H9 (cell line): Measurements from ENCODE around the gene ENG. TPM values are rescaled to one million over a fixed set of nuclear protein-coding genes. Genes with fewer than 3 reads are reported as not detected.

Experiments used
- DNase-seq: peaks from one replicate; pipeline ENCODE4 v3.0.0-alpha.2; 2017
- H2AFZ ChIP-seq: one replicate; pipeline ENCODE4 v1.6.1; 2013; ENCODE audit warnings: mild to moderate bottlenecking, low read length, control low read depth, moderate library complexity
- H2AK5ac ChIP-seq: 2 replicates; pipeline ENCODE4 v1.6.1; 2013; ENCODE audit warnings: low read length, control low read depth, mixed read lengths; ENCODE audit not compliant: insufficient read length
- H2BK120ac ChIP-seq: one replicate; pipeline ENCODE4 v1.6.1; 2013; ENCODE audit warnings: low read depth, mild to moderate bottlenecking, low read length, control low read depth, inconsistent platforms; ENCODE audit not compliant: poor library complexity, severe bottlenecking
- H2BK12ac ChIP-seq: 2 replicates; pipeline ENCODE4 v1.6.1; 2013; ENCODE audit warnings: low read length, control low read depth, mixed read lengths, low read depth; ENCODE audit not compliant: insufficient read length
- H2BK15ac ChIP-seq: 2 replicates; pipeline ENCODE4 v1.6.1; 2013; ENCODE audit warnings: low read depth, low read length, control low read depth
- H2BK20ac ChIP-seq: one replicate; pipeline ENCODE4 v1.6.1; 2013; ENCODE audit warnings: low read depth, mild to moderate bottlenecking, low read length, control low read depth, inconsistent platforms; ENCODE audit not compliant: poor library complexity, severe bottlenecking
- H2BK5ac ChIP-seq: 2 replicates; pipeline ENCODE4 v1.6.1; 2013; ENCODE audit warnings: low read length, control low read depth, mixed read lengths; ENCODE audit not compliant: insufficient read length
- H3K14ac ChIP-seq: 2 replicates; pipeline ENCODE4 v1.6.1; 2013; ENCODE audit warnings: low read length, control low read depth; ENCODE audit not compliant: insufficient read depth
- H3K18ac ChIP-seq: 2 replicates; pipeline ENCODE4 v1.6.1; 2013; ENCODE audit warnings: low read depth, mild to moderate bottlenecking, mixed read lengths, low read length, control low read depth; ENCODE audit not compliant: insufficient read length
- H3K23ac ChIP-seq: 2 replicates; pipeline ENCODE4 v1.6.1; 2013; ENCODE audit warnings: low read length, control low read depth, mixed read lengths, low read depth; ENCODE audit not compliant: insufficient read length
- H3K23me2 ChIP-seq: 2 replicates; pipeline ENCODE4 v1.6.1; 2013; ENCODE audit warnings: low read depth, mild to moderate bottlenecking, mixed read lengths, low read length, control low read depth; ENCODE audit not compliant: insufficient read length, poor library complexity, severe bottlenecking
- H3K27ac ChIP-seq: 2 replicates; pipeline ENCODE4 v1.5.1; 2013; ENCODE audit warnings: low read length, control low read depth, mixed read lengths, low read depth; ENCODE audit not compliant: insufficient read length
- H3K27me3 ChIP-seq: 2 replicates; pipeline ENCODE4 v1.6.1; 2013; ENCODE audit warnings: low read length, control low read depth, inconsistent platforms; ENCODE audit not compliant: insufficient read depth
- H3K4ac ChIP-seq: 2 replicates; pipeline ENCODE4 v1.6.1; 2013; ENCODE audit warnings: low read depth, mild to moderate bottlenecking, control low read depth, inconsistent platforms, low read length, moderate library complexity
- H3K4me1 ChIP-seq: 2 replicates; pipeline ENCODE4 v1.6.1; 2013; ENCODE audit warnings: low read length, control low read depth, inconsistent platforms; ENCODE audit not compliant: insufficient read depth
- H3K4me2 ChIP-seq: 2 replicates; pipeline ENCODE4 v1.6.1; 2013; ENCODE audit warnings: low read length, control low read depth, mixed read lengths; ENCODE audit not compliant: insufficient read length, insufficient read depth
- H3K56ac ChIP-seq: 2 replicates; pipeline ENCODE4 v1.6.1; 2013; ENCODE audit warnings: low read depth, mild to moderate bottlenecking, mixed read lengths, low read length, control low read depth; ENCODE audit not compliant: insufficient read length
- H3K79me1 ChIP-seq: 2 replicates; pipeline ENCODE4 v1.6.1; 2013; ENCODE audit warnings: low read depth, mild to moderate bottlenecking, moderate library complexity, low read length, control low read depth, inconsistent platforms; ENCODE audit not compliant: insufficient read depth, poor library complexity, severe bottlenecking
- H3K79me2 ChIP-seq: 2 replicates; pipeline ENCODE4 v1.6.1; 2013; ENCODE audit warnings: low read length, control low read depth, inconsistent platforms; ENCODE audit not compliant: insufficient read depth
- H3K9ac ChIP-seq: 2 replicates; pipeline ENCODE4 v1.6.1; 2013; ENCODE audit warnings: low read length, control low read depth, mixed read lengths; ENCODE audit not compliant: insufficient read length; ENCODE audit errors: extremely low read depth
- H3K9me3 ChIP-seq: one replicate; pipeline ENCODE4 v1.6.1; 2013; ENCODE audit warnings: low read depth, low read length, inconsistent platforms; ENCODE audit not compliant: control insufficient read depth
- H3T11ph ChIP-seq: one replicate; pipeline ENCODE4 v1.6.1; 2013; ENCODE audit warnings: mild to moderate bottlenecking, low read length, control low read depth, inconsistent platforms
- H4K20me1 ChIP-seq: one replicate; pipeline ENCODE4 v1.6.1; 2013; ENCODE audit not compliant: control insufficient read depth, insufficient read length, insufficient read depth
- H4K5ac ChIP-seq: 2 replicates; pipeline ENCODE4 v1.6.1; 2013; ENCODE audit warnings: low read depth, mild to moderate bottlenecking, mixed read lengths, low read length, control low read depth; ENCODE audit not compliant: insufficient read length
- H4K8ac ChIP-seq: replicated peaks from 2 replicates; pipeline ENCODE4 v1.6.1; 2013; ENCODE audit warnings: low read length, control low read depth, mixed read lengths, low read depth; ENCODE audit not compliant: insufficient read length
- H4K91ac ChIP-seq: 2 replicates; pipeline ENCODE4 v1.6.1; 2013; ENCODE audit warnings: low read depth, mild to moderate bottlenecking, moderate library complexity, mixed read lengths, low read length, control low read depth; ENCODE audit not compliant: insufficient read length
- H3K27ac Mint-ChIP-seq, 3 experiments: 2 replicates in 2 of 3; 3 replicates in 1 of 3; pipeline ENCODE4 v1.8.0; 2020 to 2021; ENCODE audit warnings: mixed read lengths in 3 of 3, mild to moderate bottlenecking in 1 of 3, moderate library complexity in 1 of 3
- H3K27me3 Mint-ChIP-seq: 2 replicates; pipeline ENCODE4 v1.8.0; 2021; ENCODE audit warnings: low read depth, mild to moderate bottlenecking, moderate library complexity, mixed read lengths
- H3K36me3 Mint-ChIP-seq, 3 experiments: 2 replicates in 2 of 3; 3 replicates in 1 of 3; pipeline ENCODE4 v1.8.0; 2020 to 2021; ENCODE audit warnings: low read depth in 3 of 3, mixed read lengths in 3 of 3; ENCODE audit not compliant: insufficient read depth in 1 of 3
- H3K4me1 Mint-ChIP-seq, 2 experiments: 2 replicates each; pipeline ENCODE4 v1.8.0; 2020; ENCODE audit warnings: mixed read lengths in 2 of 2
- H3K4me3 Mint-ChIP-seq, 2 experiments: 2 replicates in 1 of 2; 3 replicates in 1 of 2; pipeline ENCODE4 v1.8.0; 2020 to 2021; ENCODE audit warnings: mild to moderate bottlenecking in 2 of 2, mixed read lengths in 2 of 2, moderate library complexity in 1 of 2
- H3K9me3 Mint-ChIP-seq, 2 experiments: 2 replicates in 1 of 2; 3 replicates in 1 of 2; pipeline ENCODE4 v1.8.0; 2020; ENCODE audit warnings: mild to moderate bottlenecking in 2 of 2, mixed read lengths in 2 of 2, moderate library complexity in 1 of 2
- WGBS: extraction: QIAGEN DNeasy Blood & Tissue Kit; methylation state at CpG from one replicate; pipeline ENCODE4 v1.1.7; 2013; ENCODE audit warnings: missing lambda C conversion rate, low lambda C conversion rate, mixed read lengths; ENCODE audit not compliant: insufficient read length; ENCODE audit errors: extremely low coverage; 5-methylcytosine and 5-hydroxymethylcytosine counted together
- total RNA-seq: library from RNA; stranded (reverse); gene quantifications from 2 replicates; pipeline ENCODE4 v1.2.1, GENCODE V29; 2021
- TF ChIP-seq, protein P1 (sequence below): fragments of 200-600 bp; sonication (generic); conservative IDR thresholded peaks from 3 replicates; pipeline ENCODE4 v1.8.0; 2021; ENCODE audit warnings: antibody characterized with exemption, mild to moderate bottlenecking

The ENG gene
- total RNA-seq, 1 experiment from 2014 or later = 2.1 TPM

DNA sequence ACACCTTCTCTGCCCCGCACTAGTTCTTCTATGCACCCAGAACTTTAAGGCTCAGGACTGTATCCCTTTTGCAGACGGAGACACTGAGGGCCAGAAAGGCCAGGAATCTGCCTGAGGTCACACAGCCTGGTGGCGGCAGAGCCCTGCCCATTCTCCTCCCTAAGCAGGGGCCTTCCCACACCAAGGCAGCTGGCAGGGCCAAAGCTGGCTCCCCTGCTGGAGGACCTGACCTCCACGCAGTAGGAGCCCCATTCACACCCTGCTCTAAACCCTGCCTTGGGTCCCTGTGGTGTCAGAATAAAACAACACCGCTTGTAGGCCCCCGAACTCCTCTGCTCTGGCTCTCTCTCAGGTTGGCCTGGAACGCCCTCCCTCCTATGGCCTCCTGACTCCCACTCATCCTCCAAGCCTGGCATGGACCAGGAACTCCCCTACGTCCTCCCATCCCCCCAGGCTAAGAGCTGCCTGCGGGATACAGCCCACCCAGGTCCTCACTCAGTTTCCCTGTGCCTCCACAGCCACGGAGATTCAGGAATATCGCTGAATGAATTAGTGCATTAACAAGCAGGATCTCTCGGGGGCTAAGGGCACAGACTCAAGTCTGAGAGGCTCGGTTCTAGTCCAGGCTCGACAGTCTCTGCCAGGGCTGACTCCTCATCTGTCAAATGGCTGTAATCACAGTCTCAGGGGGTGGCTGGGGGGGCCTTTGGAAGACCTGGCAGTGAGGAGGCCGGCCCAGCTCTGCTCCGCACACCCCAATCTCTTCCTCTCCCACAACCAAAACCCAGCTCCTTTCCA lies 42.1 kb upstream of the ENG start:
- H3K27me3 Mint-ChIP-seq = no peaks in the 10 kb centered on the region
- no peaks in the 10 kb centered on the region for H3K79me1 ChIP-seq
- peaks cover 4% of the 10 kb centered on the region for H3K23me2 ChIP-seq
- no peak overlapping the region for H3K27ac ChIP-seq
- H3K23ac ChIP-seq = no peak overlapping the region
- no peaks in the 10 kb centered on the region for H3K9me3 ChIP-seq
- H3K4me2 ChIP-seq = no peak overlapping the region
- H4K91ac ChIP-seq = no peak overlapping the region
- peaks cover 3% of the 10 kb centered on the region; the same call in 1 of the 2 replicates for H3K4me1 ChIP-seq
- DNase-seq = no peak
- no peak overlapping the region for H3K56ac ChIP-seq
- H3K18ac ChIP-seq = no peak overlapping the region
- H3K9ac ChIP-seq = no peak overlapping the region
- TF ChIP-seq, protein P1, sequence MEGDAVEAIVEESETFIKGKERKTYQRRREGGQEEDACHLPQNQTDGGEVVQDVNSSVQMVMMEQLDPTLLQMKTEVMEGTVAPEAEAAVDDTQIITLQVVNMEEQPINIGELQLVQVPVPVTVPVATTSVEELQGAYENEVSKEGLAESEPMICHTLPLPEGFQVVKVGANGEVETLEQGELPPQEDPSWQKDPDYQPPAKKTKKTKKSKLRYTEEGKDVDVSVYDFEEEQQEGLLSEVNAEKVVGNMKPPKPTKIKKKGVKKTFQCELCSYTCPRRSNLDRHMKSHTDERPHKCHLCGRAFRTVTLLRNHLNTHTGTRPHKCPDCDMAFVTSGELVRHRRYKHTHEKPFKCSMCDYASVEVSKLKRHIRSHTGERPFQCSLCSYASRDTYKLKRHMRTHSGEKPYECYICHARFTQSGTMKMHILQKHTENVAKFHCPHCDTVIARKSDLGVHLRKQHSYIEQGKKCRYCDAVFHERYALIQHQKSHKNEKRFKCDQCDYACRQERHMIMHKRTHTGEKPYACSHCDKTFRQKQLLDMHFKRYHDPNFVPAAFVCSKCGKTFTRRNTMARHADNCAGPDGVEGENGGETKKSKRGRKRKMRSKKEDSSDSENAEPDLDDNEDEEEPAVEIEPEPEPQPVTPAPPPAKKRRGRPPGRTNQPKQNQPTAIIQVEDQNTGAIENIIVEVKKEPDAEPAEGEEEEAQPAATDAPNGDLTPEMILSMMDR = no peak
- H4K8ac ChIP-seq = no peak overlapping the region
- H3K4me3 Mint-ChIP-seq = peak overlapping the region; percentile 24 to 63; a peak in 2 of 5 replicates
- H3K14ac ChIP-seq = no peak overlapping the region; the same call in 1 of the 2 replicates
- no peak overlapping the region for H3T11ph ChIP-seq
- no peak overlapping the region for H4K5ac ChIP-seq
- H3K4me1 Mint-ChIP-seq = peaks cover 10 to 27% of the 10 kb centered on the region in 2 experiments
- no peak overlapping the region for H3K4ac ChIP-seq
- no peaks in the 10 kb centered on the region for H3K79me2 ChIP-seq
- H4K20me1 ChIP-seq = no peaks in the 10 kb centered on the region
- H3K9me3 Mint-ChIP-seq = peaks cover 9% of the 10 kb centered on the region in 2 experiments; a peak in 3 of 5 replicates
- H2BK120ac ChIP-seq = no peak overlapping the region
- H3K27ac Mint-ChIP-seq = peak overlapping the region in 2 of 3 experiments; percentile 55 to 90; a peak in 2 of 7 replicates
- no CpG with 5 or more reads among the region's 16 CpGs for WGBS
- H2BK5ac ChIP-seq = no peak overlapping the region
- H2BK15ac ChIP-seq = no peak overlapping the region
- H2AK5ac ChIP-seq = no peak overlapping the region
- peaks cover 41 to 50% (median 46%) of the 10 kb centered on the region in 3 experiments for H3K36me3 Mint-ChIP-seq
- H2BK20ac ChIP-seq = no peak overlapping the region
- H2BK12ac ChIP-seq = no peak overlapping the region
- H3K27me3 ChIP-seq = no peaks in the 10 kb centered on the region
- no peak overlapping the region for H2AFZ ChIP-seq
